HG03095 (cell line): ENCODE results near the gene TEX101.
"Not testable (repeated sequence)": the region's sequence is repeated elsewhere in the genome, so short reads cannot be mapped to it uniquely, and the experiment has no call there.

Experiments
- ATAC-seq: cut with Tn5 transposase; IDR thresholded peaks from one replicate; pipeline ENCODE4 v1.9.1; 2021; ENCODE audit warnings: moderate library complexity; ENCODE audit not compliant: unreplicated experiment

The TEX101 gene

DNA sequence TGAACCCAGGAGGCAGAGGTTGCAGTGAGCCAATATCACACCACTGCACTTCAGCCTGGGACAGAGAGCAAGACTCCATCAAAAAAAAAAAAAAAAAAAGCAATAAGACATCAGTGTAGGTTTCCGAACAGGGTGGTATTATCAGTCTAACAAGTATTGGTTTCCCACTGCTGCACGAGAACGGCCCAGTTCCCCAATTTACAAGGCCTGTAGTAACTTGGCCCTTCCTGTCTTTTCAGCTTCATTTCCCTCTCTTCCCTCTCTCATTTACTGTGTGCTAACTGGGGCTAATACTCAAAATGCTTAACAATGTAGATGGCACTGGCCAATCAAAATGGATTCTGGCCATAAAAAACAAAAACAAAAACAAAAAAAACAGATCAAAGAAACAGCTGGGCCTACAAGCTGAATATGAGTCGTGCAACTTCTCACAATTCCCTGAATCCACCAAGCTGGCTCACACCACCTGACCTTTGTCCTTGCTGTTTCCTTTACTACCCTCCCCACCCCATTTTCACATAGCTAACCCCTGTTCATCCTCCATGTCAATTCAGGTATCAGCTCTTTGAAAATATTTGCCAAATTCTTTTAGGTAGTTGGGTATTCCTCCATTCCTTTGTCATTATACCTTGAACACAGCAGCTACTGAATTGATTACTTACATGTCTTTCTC lies 2.4 kb downstream of the TEX101 start:
- no peak for ATAC-seq

DNA sequence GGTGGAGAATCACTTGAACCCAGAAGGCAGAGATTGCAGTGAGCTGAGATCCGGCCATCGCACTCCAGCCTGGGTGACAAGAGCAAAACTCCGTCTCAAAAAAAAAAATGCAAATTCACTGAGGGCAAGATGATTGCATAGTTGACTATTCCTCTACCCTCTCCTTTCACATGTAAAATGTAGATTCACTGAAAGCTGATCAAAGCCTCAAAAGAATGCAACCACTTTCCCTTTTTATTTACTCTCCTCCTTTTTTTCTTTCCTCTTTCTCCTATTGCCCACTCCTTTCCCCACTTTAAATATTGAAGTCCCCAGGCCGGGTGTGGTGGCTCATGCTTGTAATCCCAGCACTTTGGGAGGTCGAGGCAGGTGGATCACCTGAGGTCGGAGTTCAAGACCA lies 6.3 kb downstream of the TEX101 start:
- no peak for ATAC-seq

DNA sequence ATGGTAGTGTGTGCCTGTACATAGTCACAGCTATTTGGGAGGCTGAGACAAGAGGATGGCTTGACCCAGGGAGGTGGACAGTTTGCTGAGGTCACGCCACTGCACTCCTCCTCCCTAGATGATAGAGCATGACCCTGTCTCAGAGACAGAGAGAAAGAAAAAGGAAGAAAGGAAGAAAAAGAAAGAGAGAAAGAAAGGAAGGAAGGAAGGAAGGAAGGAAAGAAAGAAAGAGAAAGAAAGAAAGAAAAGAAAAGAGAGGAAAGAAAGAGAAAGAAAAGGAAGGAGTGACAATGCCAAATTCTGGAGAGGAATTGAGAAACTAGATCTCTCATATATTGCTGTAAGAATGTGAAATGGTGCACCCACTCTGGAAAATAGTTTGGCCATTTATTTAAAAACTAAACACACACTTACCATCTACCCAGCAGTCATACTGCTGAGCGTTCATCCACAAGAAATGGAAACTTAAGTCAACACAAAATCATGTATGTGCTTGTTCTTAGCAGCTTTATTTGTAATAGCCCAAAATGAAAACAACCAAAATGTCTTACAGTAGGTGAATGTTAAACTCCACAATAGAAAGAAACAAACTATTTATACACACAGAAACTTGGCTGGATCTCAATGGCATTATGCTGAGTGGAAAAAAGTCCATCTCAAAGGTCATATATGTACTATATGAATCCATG lies 7.5 kb downstream of the TEX101 start:
- no peak for ATAC-seq

DNA sequence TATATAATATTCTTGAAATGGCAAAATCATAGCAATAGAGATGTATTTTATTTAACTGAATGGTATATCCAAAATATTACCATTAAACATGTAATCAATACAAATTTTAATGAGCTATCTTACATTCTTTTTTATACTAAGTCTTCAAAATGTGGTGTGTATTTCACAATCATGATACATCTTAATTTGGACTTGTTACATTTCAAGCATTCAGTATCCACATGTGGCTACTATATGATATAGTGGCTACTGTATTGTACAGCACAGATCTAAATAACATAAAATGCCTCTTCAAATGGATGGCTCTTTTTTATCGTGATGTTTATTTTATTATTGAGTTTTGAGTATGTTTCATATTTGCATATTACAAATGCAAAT lies 8.0 kb downstream of the TEX101 start:
- ATAC-seq, result no peak

DNA sequence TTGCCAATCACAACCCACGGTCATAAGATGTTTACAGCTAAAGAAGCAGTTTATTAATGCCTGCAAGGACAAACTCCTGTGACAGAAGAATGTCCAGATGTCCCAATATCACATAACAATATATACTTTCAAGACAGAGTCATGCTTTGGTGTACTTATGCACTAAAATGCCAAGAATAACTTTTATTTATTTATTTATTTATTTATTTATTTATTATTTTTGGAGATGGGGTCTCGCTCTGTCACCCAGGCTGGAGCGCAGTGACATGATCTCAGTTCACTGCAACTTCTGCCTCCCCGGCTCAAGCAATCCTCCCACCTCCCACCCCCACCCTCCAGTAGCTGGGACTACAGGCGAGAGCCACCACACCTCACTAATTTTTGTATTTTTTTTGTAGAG lies 9.1 kb downstream of the TEX101 start:
- no peak for ATAC-seq

DNA sequence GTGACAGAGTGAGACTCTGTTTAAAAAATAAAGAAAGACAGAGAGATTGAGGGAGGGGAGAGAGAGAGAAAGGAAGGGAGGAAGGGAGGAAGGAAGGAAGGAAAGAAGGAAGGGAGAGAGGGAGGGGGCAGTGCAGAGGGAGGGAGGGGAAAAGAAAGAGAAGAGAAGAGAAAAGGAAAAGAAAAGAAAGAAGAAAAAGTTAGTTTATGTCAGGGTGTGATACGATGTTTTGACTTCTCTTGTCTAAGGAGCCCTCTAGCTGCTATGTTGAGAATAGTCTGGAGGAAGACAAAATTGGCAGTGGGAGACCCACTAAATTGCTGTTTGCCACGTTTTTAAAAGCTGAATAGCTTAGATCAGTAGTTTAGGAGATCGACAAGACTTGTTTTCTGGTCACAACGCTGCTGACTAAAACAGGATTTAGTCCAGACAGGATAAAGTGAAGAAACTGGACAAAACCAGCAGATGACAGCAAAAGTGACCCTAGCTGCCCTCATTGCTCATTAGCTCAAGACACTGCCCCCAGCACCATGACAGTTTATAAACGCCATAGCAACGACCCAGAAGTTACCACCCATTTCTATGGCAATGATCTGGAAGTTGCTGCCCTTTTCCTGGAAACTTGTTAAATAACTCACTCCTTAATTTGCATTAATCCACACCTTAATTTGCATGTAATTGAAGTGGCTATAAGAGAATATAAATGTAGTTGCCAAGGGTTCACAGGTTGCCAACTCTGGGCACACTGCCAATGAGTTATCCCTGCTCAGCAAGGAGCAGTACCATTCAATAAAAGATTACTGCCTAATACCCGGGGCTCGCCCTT lies 11.1 kb downstream of the TEX101 start:
- no peak for ATAC-seq

DNA sequence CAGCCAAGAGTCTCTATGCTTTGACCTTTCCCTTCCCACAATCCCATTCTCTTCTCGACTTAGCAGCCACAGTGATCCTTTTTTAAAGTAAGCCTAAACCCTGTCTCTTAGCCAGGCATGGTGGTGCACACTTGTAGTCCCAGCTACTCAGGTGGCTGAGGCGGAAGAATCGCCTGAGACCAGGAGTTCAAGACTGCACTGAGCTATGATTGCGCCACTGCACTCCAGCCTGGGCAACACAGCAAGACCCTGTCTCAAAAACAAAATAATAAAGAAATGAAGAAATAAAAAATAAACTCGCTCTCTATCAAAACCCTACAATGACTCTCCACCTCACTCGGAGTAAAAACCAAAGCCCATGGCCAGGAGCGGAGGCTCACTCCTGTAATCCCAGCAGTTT lies 14.7 kb downstream of the TEX101 start:
- no peak for ATAC-seq

DNA sequence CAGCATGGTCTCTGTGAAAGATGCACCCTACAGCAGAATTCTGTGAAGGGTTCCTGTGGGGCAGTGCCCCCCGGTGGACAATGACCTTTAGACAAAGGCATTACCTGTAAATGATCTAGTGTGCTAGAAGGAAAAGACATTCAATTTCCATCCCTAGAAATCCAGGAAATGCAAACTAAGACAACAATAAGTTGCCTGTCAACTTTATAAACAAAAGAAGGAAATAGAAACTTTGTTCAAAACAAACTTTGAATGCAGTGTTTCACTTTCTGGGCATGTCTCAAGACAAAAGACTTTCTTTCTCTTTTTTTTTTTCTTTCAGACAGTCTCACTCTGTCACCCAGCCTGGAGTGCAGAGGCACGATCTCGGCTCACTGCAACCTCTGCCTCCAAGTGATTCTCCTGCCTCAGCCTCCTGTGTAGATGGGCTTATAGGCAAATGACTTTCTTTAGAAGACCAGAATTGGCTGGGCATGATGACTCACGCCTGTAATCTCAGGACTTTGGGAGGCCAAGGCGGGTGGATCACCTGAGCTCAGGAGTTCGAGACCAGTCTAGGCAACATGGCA lies 15.5 kb downstream of the TEX101 start:
- no peak for ATAC-seq

DNA sequence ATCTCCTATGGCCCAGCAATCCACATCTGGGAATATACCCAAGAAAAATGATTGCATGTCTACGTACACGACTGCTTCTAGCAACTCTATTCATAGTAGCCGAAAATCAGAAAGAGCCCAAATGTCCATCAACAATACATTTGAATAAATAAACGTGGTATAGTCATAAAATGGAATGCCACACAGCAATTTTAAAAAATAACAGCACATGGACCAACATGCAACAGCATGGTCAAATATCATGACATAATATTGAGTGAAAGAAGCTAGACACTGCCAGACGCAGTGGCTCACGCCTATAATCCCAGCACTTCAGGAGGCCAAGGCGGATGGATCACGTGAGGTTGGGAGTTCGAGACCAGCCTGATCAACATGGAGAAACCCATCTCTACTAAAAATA lies 16.3 kb downstream of the TEX101 start:
- no peak for ATAC-seq

DNA sequence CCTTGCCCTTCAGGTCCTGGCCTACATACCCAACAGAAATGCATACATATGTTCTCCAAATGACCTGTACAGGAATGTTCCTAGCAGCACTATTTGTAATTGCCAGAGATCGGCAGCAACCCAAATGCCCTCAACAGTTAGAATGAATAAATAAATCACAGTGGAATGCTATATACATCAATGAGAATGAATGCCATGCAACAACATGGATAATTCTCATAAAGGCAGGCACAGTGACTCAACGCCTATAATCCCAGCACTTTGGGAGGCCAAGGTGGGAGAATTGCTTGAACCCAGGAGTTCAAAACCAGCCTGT lies 18.6 kb downstream of the TEX101 start:
- no peak for ATAC-seq

DNA sequence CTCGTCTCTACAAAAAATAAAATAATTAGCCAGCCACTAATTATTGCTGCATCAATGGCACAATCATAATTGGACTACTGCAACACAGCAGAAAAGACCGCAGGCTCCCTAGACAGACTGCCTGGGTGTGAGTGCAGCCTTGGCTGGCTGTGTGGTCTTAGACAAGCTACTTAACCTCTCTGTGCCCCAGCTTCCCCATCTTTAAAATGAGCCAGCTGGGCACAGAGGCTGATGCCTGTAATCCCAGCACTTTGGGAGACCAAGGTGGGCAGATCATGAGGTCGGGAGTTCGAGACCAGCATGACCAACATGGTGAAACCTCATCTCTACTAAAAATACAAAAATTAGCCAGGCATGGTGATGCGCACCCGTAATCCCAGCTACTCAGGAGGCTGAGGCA lies 19.0 kb downstream of the TEX101 start:
- ATAC-seq, result no peak

DNA sequence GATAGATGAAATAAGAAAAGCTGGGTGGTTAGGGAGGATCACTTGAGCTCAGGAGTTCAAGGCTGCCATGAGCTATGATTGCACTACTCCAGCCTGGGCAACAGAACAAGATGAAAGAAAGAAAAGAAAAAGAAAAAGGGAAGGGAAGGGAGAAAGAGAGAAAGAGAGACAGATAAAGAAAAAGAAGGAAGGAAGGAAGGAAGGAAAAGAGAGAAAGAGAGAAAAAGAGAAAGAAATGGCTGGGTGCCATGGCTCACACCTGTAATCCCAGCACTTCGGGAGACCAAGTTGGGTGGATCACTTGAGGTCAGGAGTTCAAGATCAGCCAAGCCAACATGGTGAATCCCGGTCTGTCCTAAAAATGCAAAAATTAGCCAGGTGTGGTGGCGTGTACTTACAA lies 21.1 kb downstream of the TEX101 start:
- ATAC-seq, result no peak

DNA sequence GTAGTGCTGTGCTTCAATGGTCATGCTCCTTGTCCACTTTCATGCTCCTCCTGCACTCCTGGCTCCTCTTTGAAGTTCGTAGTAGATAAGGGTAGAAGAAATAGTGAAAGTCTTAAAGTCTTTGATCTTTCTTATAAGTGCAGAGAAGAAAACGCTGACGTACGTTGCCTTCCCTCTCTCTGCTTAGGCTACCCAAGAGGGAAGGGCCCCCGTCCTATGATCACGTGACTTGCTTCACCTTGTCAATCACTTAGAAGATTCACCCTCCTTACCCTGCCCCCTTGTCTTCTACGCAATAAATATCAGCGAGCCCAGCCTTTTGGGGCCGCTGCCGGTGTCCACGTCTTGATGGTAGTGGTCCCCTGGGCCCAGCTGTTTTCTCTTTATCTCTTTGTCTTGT lies 22.6 kb downstream of the TEX101 start:
- not testable (repeated sequence) for ATAC-seq

DNA sequence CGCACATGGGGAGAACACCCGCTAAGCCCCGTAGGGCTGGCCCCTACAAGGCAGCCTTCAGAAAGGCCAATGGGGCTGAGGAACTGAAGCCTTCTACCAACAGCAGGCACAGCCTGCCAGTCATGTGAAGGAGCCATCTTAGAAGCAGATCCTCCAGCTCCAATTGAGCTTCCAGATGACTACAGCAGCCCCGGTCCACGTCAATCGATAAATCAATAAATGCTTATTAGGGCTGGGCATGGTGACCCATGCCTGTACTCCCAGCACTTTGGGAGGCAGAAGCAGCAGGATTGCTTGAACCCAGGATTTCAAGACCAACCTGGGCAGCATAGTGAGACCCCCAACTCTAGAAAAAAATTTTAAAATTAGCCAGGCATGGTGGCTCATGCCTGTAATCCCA lies 23.0 kb downstream of the TEX101 start:
- ATAC-seq, result no peak

DNA sequence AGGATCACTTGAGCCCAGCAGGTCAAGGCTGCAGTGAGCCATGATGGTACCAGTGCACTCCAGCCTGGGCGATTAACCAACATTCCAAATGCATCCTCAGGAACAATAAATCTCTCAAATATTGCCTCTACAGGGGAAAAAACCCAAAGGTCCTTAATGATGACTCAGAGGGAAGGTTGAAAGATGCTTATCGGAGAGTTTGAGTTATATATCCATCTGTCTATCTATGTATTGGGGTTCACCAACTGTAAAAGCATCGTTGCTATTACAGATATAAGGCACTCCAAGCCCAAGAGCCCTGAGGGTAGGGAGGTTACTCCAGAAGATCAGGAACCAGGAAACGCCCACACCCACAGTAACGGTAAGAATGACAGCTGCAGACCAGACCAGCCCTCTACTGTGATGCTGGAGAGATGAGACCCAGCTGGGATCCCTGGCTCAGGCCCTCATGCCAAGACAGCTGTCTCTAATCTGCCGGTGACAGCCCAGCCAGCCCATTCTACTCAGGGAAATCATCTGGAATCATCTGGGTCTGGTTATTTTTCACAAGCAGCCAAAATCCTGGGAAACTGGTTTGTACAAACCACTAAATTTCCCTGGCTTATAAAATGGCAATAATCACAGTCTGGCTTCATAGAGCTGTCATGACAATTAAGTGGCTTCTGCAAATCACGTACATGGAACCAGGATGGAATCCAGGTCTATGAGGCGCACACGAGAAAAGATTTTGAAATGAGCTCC lies 23.8 kb downstream of the TEX101 start:
- no peak for ATAC-seq

DNA sequence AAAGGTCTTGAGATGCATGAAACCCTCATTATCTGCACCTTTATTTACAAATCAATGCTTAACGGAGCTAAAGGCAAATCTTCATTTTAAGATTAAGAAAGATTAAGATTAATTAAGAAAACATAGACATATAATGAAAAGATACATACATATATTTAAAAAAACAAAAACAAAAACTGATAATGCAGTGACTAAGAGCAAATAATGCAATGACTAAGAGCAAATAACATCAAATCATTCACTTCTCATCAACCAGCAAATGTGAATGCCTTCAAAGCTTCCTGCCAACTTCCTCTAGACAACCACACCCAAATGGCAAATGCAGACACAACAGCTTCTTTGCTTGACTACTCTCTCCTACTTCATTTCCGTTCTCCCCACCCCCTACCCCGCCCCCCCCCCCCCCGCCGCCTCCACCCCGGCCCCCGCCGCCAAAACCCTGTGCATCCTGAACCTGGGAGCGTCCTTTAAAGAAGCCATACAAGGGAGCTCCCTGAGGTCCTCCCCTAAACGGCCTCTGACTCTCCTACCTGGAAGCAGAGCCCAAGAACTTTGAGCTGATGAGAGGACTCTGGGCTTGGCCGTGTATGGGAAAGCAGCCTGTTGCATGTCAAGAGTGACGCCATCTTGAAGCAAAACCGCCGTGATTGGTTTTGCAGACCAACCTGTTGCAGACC lies 24.5 kb downstream of the TEX101 start:
- ATAC-seq, result no peak

DNA sequence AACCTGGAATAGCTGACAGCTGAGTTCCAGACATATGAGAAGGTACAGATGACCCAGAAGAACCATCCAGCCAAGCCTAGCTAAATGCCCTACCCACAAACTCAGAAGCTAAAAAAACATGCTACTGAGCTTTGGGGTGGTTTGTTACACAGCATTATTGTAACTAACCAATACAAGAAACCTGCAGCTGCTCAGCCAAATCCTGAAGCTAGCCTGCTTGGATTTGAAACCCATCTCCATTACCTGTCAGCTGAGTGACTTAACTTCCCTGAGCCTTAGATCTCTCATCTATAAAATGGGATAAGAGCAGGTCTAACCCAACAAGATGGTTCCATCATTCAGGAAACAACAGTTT lies 25.0 kb downstream of the TEX101 start:
- ATAC-seq, result no peak

DNA sequence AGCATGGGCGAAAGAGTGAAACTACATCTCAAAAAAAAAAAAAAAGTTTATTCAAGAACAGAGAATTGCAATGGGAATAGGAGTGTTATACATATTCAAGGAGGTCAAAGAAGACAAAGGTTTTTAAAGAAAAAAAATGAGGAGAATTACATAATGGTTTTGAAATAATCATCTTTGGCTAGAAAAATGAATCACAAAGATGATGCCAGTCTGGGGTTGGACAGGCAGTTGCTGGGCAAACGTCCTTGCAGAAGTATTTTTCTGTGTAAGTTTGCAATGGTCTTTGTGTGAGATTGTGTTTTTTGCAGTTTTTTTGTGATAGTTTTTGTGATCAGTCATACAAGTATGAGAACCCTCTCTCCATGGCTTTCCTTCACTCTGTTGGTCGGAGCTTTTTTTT lies 27.0 kb downstream of the TEX101 start:
- no peak for ATAC-seq

DNA sequence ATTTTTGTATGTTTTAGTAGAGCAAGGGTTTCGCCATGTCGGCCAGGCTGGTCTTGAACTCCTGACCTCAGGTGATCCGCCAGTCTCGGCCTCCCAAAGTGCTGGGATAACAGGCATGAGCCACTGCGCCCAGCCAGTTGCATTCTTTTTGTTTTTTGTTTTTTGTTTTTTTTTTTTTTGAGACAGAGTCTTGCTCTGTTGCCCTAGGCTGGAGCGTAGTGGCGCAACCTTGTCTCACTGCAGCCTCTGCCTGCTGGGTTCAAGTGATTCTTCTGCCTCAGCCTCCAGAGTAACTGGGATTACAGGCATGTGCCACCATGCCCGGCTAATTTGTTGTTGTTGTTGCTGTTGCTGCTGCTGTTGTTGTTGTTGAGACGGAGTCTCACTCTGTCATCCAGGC lies 29.4 kb downstream of the TEX101 start:
- ATAC-seq, result not testable (repeated sequence)

DNA sequence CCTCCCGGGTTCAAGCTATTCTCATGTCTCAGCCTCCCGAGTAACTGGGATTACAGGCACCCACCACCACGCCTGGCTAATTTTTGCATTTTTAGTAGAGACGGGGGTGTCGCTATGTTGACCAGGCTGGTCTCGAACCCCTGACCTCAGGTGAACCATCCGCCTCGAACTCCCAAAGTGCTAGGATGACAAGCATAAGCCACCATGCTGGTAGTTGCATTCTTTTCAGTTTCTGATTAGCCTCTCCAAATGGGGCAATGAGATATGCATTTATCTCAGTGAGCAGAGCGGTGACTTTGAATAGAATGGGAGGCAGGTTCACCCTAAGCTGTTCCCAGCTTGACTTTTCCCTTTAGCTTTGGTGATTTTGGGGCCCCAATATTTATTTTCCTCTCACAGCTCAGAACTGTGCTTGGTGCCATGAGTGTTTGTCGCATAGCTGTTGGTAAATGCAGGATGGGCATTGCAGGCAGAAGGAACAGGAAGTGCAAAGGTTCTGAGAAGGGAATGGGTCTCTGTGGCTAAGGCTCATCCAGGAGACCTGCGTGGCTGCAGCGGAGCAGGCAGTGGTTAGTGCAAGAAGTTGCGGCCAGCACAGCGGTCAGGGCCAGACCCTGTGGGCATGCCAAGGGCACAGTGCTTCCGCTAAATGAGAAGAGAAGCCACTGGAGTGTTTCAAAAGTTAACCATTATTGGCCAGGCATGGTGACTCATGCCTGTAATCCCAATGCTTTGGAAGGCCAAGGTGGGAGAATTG lies 30.0 kb downstream of the TEX101 start:
- ATAC-seq, result no peak
